HL-60 (cell line): ENCODE measurements around the gene GIMD1.
"Not testable (repeated sequence)": the region's sequence is repeated elsewhere in the genome, so short reads cannot be mapped to it uniquely, and the experiment has no call there.

Experiments
- DNase-seq, 2 experiments: peaks; one replicate each; pipeline ENCODE4 v3.0.0-alpha.2; 2010 to 2020; ENCODE audit warnings: low read depth in 1 of 2, low spot score in 1 of 2
- H3K27ac ChIP-seq: fragments of 250-450 bp; sonication (Bioruptor Pico); replicated peaks from 2 replicates; pipeline ENCODE4 v1.5.1; 2020; ENCODE audit warnings: mild to moderate bottlenecking, moderate library complexity
- H3K27me3 ChIP-seq: fragments of 250-450 bp; sonication (Bioruptor Pico); 2 replicates; pipeline ENCODE4 v1.5.1; 2021; ENCODE audit warnings: mild to moderate bottlenecking, moderate library complexity; ENCODE audit not compliant: insufficient read depth, poor library complexity, severe bottlenecking
- H3K4me3 ChIP-seq: replicated peaks from 2 replicates; pipeline ENCODE4 v1.5.1; 2011; ENCODE audit warnings: mild to moderate bottlenecking, control low read depth, low read length; ENCODE audit not compliant: insufficient read depth
- GABPA ChIP-seq: IDR thresholded peaks from 2 replicates; pipeline ENCODE4 v1.6.1; 2012; ENCODE audit warnings: low read depth
- POLR2AphosphoS5 ChIP-seq: IDR thresholded peaks from 2 replicates; pipeline ENCODE4 v1.6.1; 2012; ENCODE audit warnings: low read depth
- REST ChIP-seq: IDR thresholded peaks from 2 replicates; pipeline ENCODE4 v1.6.1; 2012; ENCODE audit warnings: low read depth; ENCODE audit not compliant: insufficient replicate concordance
- SPI1 ChIP-seq: IDR thresholded peaks from 2 replicates; pipeline ENCODE4 v1.6.1; 2012; ENCODE audit warnings: low read depth, mild to moderate bottlenecking, borderline replicate concordance
- TF ChIP-seq, protein P1 (sequence below): IDR thresholded peaks from one replicate; pipeline ENCODE4 v1.5.1; 2011; ENCODE audit warnings: low read length, control low read depth, inconsistent platforms; ENCODE audit not compliant: insufficient read depth

Gene GIMD1

GRCh38 chr4:106401157-106401556, 32.6 kb upstream of the GIMD1 start:
- DNase-seq = no peak
- no peaks in the 10 kb centered on the region for H3K27me3 ChIP-seq
- no peak overlapping the region for H3K27ac ChIP-seq
- TF ChIP-seq GABPA (no peak), SPI1 (no peak), POLR2AphosphoS5 (no peak), REST (no peak)
- TF ChIP-seq, protein P1, sequence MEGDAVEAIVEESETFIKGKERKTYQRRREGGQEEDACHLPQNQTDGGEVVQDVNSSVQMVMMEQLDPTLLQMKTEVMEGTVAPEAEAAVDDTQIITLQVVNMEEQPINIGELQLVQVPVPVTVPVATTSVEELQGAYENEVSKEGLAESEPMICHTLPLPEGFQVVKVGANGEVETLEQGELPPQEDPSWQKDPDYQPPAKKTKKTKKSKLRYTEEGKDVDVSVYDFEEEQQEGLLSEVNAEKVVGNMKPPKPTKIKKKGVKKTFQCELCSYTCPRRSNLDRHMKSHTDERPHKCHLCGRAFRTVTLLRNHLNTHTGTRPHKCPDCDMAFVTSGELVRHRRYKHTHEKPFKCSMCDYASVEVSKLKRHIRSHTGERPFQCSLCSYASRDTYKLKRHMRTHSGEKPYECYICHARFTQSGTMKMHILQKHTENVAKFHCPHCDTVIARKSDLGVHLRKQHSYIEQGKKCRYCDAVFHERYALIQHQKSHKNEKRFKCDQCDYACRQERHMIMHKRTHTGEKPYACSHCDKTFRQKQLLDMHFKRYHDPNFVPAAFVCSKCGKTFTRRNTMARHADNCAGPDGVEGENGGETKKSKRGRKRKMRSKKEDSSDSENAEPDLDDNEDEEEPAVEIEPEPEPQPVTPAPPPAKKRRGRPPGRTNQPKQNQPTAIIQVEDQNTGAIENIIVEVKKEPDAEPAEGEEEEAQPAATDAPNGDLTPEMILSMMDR = no peak
- H3K4me3 ChIP-seq = no peak overlapping the region

DNA sequence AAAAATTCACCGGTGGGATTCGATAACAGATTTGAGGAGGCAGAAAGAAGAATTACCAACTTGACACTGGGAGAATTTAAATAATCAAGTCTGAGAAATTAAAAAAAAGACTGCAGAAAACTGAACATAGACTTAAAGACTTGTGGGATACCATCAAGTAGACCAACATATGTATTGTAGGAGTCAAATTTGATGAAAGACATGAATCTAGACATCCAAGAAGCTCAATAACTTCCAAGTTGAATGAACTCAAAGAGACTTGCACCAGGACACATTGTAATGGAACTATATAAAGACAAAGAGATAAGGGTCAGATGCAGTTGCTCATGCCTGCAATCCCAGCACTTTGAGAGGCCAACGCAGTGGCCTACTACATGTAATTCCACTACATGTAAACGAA, 30.3 kb upstream of the GIMD1 start:
- H3K27ac ChIP-seq, H3K4me3 ChIP-seq, DNase-seq: not testable (repeated sequence)

GRCh38 chr4:106395582-106395981, 27.0 kb upstream of the GIMD1 start:
- H3K27me3 ChIP-seq = no peaks in the 10 kb centered on the region
- no peak overlapping the region for H3K4me3 ChIP-seq
- no peak for TF ChIP-seq REST
- no peak for TF ChIP-seq POLR2AphosphoS5
- TF ChIP-seq GABPA = no peak
- no peak overlapping the region for H3K27ac ChIP-seq
- no peak for DNase-seq

More for the DNA sequence above, 30.3 kb upstream of the GIMD1 start:
- not testable (repeated sequence) for H3K27me3 ChIP-seq

DNA sequence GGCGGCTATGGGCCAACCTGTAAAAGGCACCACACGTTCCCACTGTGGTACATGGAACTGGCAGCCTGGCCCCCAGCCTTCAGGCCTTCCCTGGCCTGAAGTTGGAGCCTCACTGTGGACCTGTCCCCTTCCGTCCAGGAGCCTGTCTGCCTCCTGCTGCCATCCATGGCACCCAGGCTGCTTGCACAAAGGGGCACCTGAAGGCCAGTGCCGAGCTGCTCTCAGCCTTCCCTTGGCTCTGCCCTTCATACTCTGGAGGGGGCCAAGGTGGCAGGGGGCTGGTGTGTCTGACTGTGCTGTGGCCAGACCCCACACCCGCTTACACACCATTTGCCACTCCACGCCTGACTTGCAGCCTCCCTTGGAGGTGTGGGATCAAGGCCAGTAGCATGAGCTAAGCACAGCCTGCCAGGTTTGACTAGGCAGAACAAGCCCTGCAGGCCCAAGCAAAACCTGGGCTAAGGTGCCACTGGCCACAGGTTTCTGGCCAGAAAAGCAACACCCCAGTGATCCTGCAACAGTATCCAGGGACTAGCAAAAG, 17.3 kb upstream of the GIMD1 start:
- no peak overlapping the region for H3K4me3 ChIP-seq
- H3K27ac ChIP-seq = no peak overlapping the region
- no peaks in the 10 kb centered on the region for H3K27me3 ChIP-seq
- TF ChIP-seq POLR2AphosphoS5 = no peak
- no peak for TF ChIP-seq REST
- TF ChIP-seq, protein P1 = no peak
- TF ChIP-seq GABPA = no peak
- no peak for TF ChIP-seq SPI1
- no peak for DNase-seq
